B cell (primary cell): ENCODE results near the gene CD79B. TPM values are rescaled to one million over a fixed set of nuclear protein-coding genes. Genes with fewer than 3 reads are reported as not detected.

ENCODE experiments used
- ATAC-seq: fragments of 200-7000 bp; cut with Tn5 transposase; one replicate; pipeline ENCODE4 v1.10.0; 2021; ENCODE audit warnings: low read depth, mild to moderate bottlenecking, moderate number of reproducible peaks, moderate library complexity
- CTCF ChIA-PET: fragments of 350-600 bp; sonication (Branson Sonifier 250); formaldehyde crosslinking; loops from one replicate; lab custom pipeline; 2021; ENCODE audit warnings: antibody characterized with exemption, inconsistent platforms; lab: Charles Lee
- POLR2A ChIA-PET: fragments of 350-600 bp; sonication (Branson Sonifier 250); formaldehyde crosslinking; loops from one replicate; lab custom pipeline; 2021; ENCODE audit warnings: antibody characterized with exemption; lab: Charles Lee
- DNase-seq: peaks from one replicate; pipeline ENCODE4 v3.0.0; 2013
- H2AFZ ChIP-seq: 2 replicates; pipeline ENCODE4 v1.6.1; 2012; ENCODE audit warnings: mild to moderate bottlenecking, low read depth, low read length; ENCODE audit not compliant: insufficient read depth, poor library complexity, severe bottlenecking
- H3K27ac ChIP-seq, 2 donors: 1 replicate in 1 of 2; 2 replicates in 1 of 2; pipeline ENCODE4 v1.5.1; 2012 to 2013; ENCODE audit warnings: low read length in 2 of 2, mild to moderate bottlenecking in 2 of 2, moderate library complexity in 1 of 2
- H3K27me3 ChIP-seq, 4 experiments: fragments of 200-600 bp in 1 of 4; sonication (generic) in 1 of 4; replicated peaks in 1 of 4; 1 replicate in 2 of 4; 2 replicates in 2 of 4; pipeline versions ENCODE4 v1.6.1 to v1.7.0; 2013 to 2016; ENCODE audit warnings: low read length in 3 of 4, mild to moderate bottlenecking in 2 of 4, mixed read lengths in 1 of 4, moderate library complexity in 1 of 4; ENCODE audit not compliant: insufficient read depth in 4 of 4, control insufficient read depth in 3 of 4; ENCODE audit errors: control extremely low read depth in 1 of 4
- H3K36me3 ChIP-seq, 2 experiments: replicated peaks in 1 of 2; 1 replicate in 1 of 2; 2 replicates in 1 of 2; pipeline versions ENCODE4 v1.6.1 to v1.7.1; 2013; ENCODE audit warnings: low read length in 1 of 2; ENCODE audit not compliant: insufficient read depth in 2 of 2, control insufficient read depth in 1 of 2; ENCODE audit errors: control extremely low read depth in 1 of 2, extremely low read depth in 1 of 2
- H3K4me1 ChIP-seq, 2 donors: fragments of 200-600 bp in 1 of 2; sonication (generic) in 1 of 2; 1 replicate in 1 of 2; 2 replicates in 1 of 2; pipeline versions ENCODE4 v1.5.1 to v1.6.1; 2013 to 2017; ENCODE audit warnings: low read length in 2 of 2; ENCODE audit not compliant: control insufficient read depth in 2 of 2, insufficient read depth in 2 of 2
- H3K4me2 ChIP-seq: replicated peaks from 2 replicates; pipeline ENCODE3; 2012; ENCODE audit warnings: mild to moderate bottlenecking, low read depth, low read length; ENCODE audit not compliant: poor library complexity, severe bottlenecking
- H3K4me3 ChIP-seq, 5 experiments: fragments of 200-600 bp in 1 of 5; sonication (generic) in 1 of 5; 1 replicate in 3 of 5; 2 replicates in 2 of 5; pipeline versions ENCODE4 v1.5.1 to v1.7.0; 2011 to 2016; ENCODE audit warnings: low read length in 4 of 5, mild to moderate bottlenecking in 4 of 5, low read depth in 2 of 5, control low read depth in 1 of 5, moderate library complexity in 1 of 5; ENCODE audit not compliant: insufficient read depth in 1 of 5; ENCODE audit errors: control extremely low read depth in 1 of 5, extremely low read depth in 1 of 5
- H3K79me2 ChIP-seq: fragments of 200-600 bp; sonication (generic); one replicate; pipeline ENCODE4 v1.6.0; 2016; ENCODE audit warnings: low read length; ENCODE audit not compliant: control insufficient read depth, insufficient read depth
- H3K9ac ChIP-seq: fragments of 200-600 bp; sonication (generic); 2 replicates; pipeline ENCODE4 v1.6.1; 2017; ENCODE audit warnings: mild to moderate bottlenecking, low read length, moderate library complexity
- H3K9me3 ChIP-seq, 3 donors: one replicate each; pipeline versions ENCODE4 v1.6.1 to v1.7.1; 2013; ENCODE audit warnings: low read length in 2 of 3; ENCODE audit not compliant: control insufficient read depth in 2 of 3, insufficient read depth in 1 of 3; ENCODE audit errors: control extremely low read depth in 1 of 3
- H4K20me1 ChIP-seq: 2 replicates; pipeline ENCODE4 v1.6.0; 2012; ENCODE audit warnings: mild to moderate bottlenecking, low read length; ENCODE audit not compliant: insufficient read depth, control insufficient read depth, poor library complexity, severe bottlenecking
- H3K27ac Mint-ChIP-seq: one replicate; pipeline ENCODE4 v1.8.0; 2021; ENCODE audit warnings: mixed read lengths
- H3K27me3 Mint-ChIP-seq: one replicate; pipeline ENCODE4 v1.8.0; 2021; ENCODE audit warnings: mixed read lengths
- H3K4me1 Mint-ChIP-seq: one replicate; pipeline ENCODE4 v1.8.0; 2021; ENCODE audit warnings: mixed read lengths
- H3K4me3 Mint-ChIP-seq: one replicate; pipeline ENCODE4 v1.8.0; 2021; ENCODE audit warnings: mixed read lengths
- H3K9me3 Mint-ChIP-seq: one replicate; pipeline ENCODE4 v1.8.0; 2022; ENCODE audit warnings: mixed read lengths; ENCODE audit not compliant: insufficient read depth
- CTCF ChIP-seq: fragments of 200-600 bp; IDR thresholded peaks from one replicate; pipeline ENCODE4 v1.8.0; 2022; ENCODE audit warnings: antibody characterized with exemption, mild to moderate bottlenecking
- EZH2 ChIP-seq: IDR thresholded peaks from 2 replicates; pipeline ENCODE4 v1.6.1; 2012; ENCODE audit warnings: borderline replicate concordance, low read depth, mild to moderate bottlenecking, moderate library complexity, low read length; ENCODE audit not compliant: insufficient read depth, poor library complexity, severe bottlenecking
- WGBS: methylation state at CpG from one replicate; pipeline ENCODE4 v1.1.5; 2013; ENCODE audit warnings: missing lambda C conversion rate; ENCODE audit not compliant: insufficient coverage; 5-methylcytosine and 5-hydroxymethylcytosine counted together
- intact Hi-C: fragments of 100-400 bp; cut with micrococcal nuclease; formaldehyde crosslinking; loops from one replicate; pipeline ENCODE4 v1.10.0; 2022
- polyA plus RNA-seq: library from polyadenylated mRNA; depleted of rRNA; stranded (reverse); fragments of >200 nt; gene quantifications from 2 replicates; pipeline ENCODE4 v1.2.3, GENCODE V29; 2012
- small RNA-seq: library from RNA; depleted of rRNA; stranded (forward); fragments of <200 nt; gene quantifications from one replicate; pipeline ENCODE3, GENCODE V24; 2012; ENCODE audit warnings: low replicate concordance, low read depth; ENCODE audit not compliant: insufficient read length
- total RNA-seq, 2 donors: library from RNA; stranded (reverse); fragments of 120-200 nt in 1 of 2; gene quantifications; 1 replicate in 1 of 2; 2 replicates in 1 of 2; pipeline versions ENCODE4 v1.2.3 to v1.2.4, GENCODE V29; 2013 to 2022

Gene CD79B
- total and polyA plus RNA-seq, 2 donors (not counting 1 experiment from before 2014, with no cell fraction given): 891 to 1,100 TPM

- Histone ChIP-seq H3K79me2 (no peaks in the 10 kb centered on the region), H3K9ac (no peak overlapping the region), H2AFZ (no peak overlapping the region), H3K4me3 (no peak overlapping the region), H4K20me1 (no peaks in the 10 kb centered on the region), H3K36me3 (no peaks in the 10 kb centered on the region), H3K27ac (no peak overlapping the region), H3K4me2 (no peak overlapping the region), H3K4me1 (no peaks in the 10 kb centered on the region), H3K27me3 (peaks cover 0 to 3% (median 0%) of the 10 kb centered on the region in 4 experiments), H3K9me3 (no peaks in the 10 kb centered on the region)
- ChIA-PET POLR2A (no interaction called here), CTCF (interaction anchor here (0.7 to 1.1 kb wide), 2 partner anchors 38 to 828 kb away, joined by 5 to 6 read pairs; partner anchors contain the start of gene GH1)
- peaks cover 10% of the 10 kb centered on the region for H3K4me1 Mint-ChIP-seq
- H3K9me3 Mint-ChIP-seq: no peaks in the 10 kb centered on the region
- H3K4me3 Mint-ChIP-seq: no peak overlapping the region
- H3K27me3 Mint-ChIP-seq: peaks cover 3% of the 10 kb centered on the region
- ATAC-seq: no peak
- H3K27ac Mint-ChIP-seq: no peak overlapping the region
- DNase-seq: no peak
- WGBS: 88% methylated on average over 10 of the region's 12 CpGs
- TF ChIP-seq CTCF: no peak
- TF ChIP-seq EZH2: no peak
- intact Hi-C loops: no loop called here
Observed at GRCh38 chr17:63880706-63881105, 51.4 kb downstream of the CD79B start.

Small RNA genes lying within 50 kb of the gene (small RNA-seq; reads per million reads assigned to genes)
- gene AC040958.1 (not detected), gene AC127029.1 (not detected), gene GH1 (not detected)

Other genes with a start within 250 kb of the CD79B start
- gene LIMD2, start 232.2 kb downstream of the CD79B start, total RNA-seq: 575 and 587 TPM in 2 replicates
- gene LIMD2, start 232.2 kb downstream of the CD79B start, polyA plus RNA-seq: 1,105 and 1,396 TPM in 2 replicates
- 87.4 and 93.2 TPM in 2 replicates for gene STRADA, start 190.5 kb downstream of the CD79B start, total RNA-seq
- gene STRADA, start 190.5 kb downstream of the CD79B start, polyA plus RNA-seq: 45.2 and 48.1 TPM in 2 replicates
- gene CCDC47, start 158.7 kb downstream of the CD79B start, total RNA-seq: 36.2 and 39.7 TPM in 2 replicates
- 7.4 and 12.9 TPM in 2 replicates for gene CCDC47, start 158.7 kb downstream of the CD79B start, polyA plus RNA-seq
- 170 and 181 TPM in 2 replicates for gene DDX42, start 158.2 kb downstream of the CD79B start, total RNA-seq
- gene DDX42, start 158.2 kb downstream of the CD79B start, polyA plus RNA-seq: 61.6 and 118 TPM in 2 replicates
- gene PSMC5, start 104.9 kb downstream of the CD79B start, total RNA-seq: 84.7 and 87.1 TPM in 2 replicates
- gene PSMC5, start 104.9 kb downstream of the CD79B start, polyA plus RNA-seq: 104 and 113 TPM in 2 replicates
- gene FTSJ3, start 104.7 kb downstream of the CD79B start, total RNA-seq: 75.9 and 78.2 TPM in 2 replicates
- gene FTSJ3, start 104.7 kb downstream of the CD79B start, polyA plus RNA-seq: 26.5 and 35.1 TPM in 2 replicates
- 124 and 125 TPM in 2 replicates for gene SMARCD2, start 89.6 kb downstream of the CD79B start, total RNA-seq
- 56.9 and 60.6 TPM in 2 replicates for gene SMARCD2, start 89.6 kb downstream of the CD79B start, polyA plus RNA-seq
- not detected in 2 replicates for gene CSH2, start 58.7 kb downstream of the CD79B start, total RNA-seq
- gene CSH2, start 58.7 kb downstream of the CD79B start, polyA plus RNA-seq: not detected in 2 replicates
- gene GH2, start 50.4 kb downstream of the CD79B start, total RNA-seq: not detected in 2 replicates
- gene GH2, start 50.4 kb downstream of the CD79B start, polyA plus RNA-seq: not detected in 2 replicates
- gene CSH1, start 35.8 kb downstream of the CD79B start, total RNA-seq: not detected in 2 replicates
- not detected in 2 replicates for gene CSH1, start 35.8 kb downstream of the CD79B start, polyA plus RNA-seq
- not detected in 2 replicates for gene CSHL1, start 21.1 kb downstream of the CD79B start, total RNA-seq
- gene CSHL1, start 21.1 kb downstream of the CD79B start, polyA plus RNA-seq: not detected in 2 replicates
- 1.7 and 2.7 TPM in 2 replicates for gene GH1, start 13.5 kb downstream of the CD79B start, total RNA-seq
- gene GH1, start 13.5 kb downstream of the CD79B start, polyA plus RNA-seq: 2.3 and 3.5 TPM in 2 replicates
- 1.1 TPM in 2 replicates for gene SCN4A, start 40.6 kb upstream of the CD79B start, total RNA-seq
- gene SCN4A, start 40.6 kb upstream of the CD79B start, polyA plus RNA-seq: 1.4 and 2.2 TPM in 2 replicates
- not detected in 2 replicates for gene PRR29, start 66.0 kb upstream of the CD79B start, total RNA-seq
- gene PRR29, start 66.0 kb upstream of the CD79B start, polyA plus RNA-seq: 0.03 and 0.07 TPM in 2 replicates
- 48.7 and 55.7 TPM in 2 replicates for gene ICAM2, start 88.3 kb upstream of the CD79B start, total RNA-seq
- 109 and 149 TPM in 2 replicates for gene ICAM2, start 88.3 kb upstream of the CD79B start, polyA plus RNA-seq
- 19.4 and 24.7 TPM in 2 replicates for gene ERN1, start 197.8 kb upstream of the CD79B start, total RNA-seq
- gene ERN1, start 197.8 kb upstream of the CD79B start, polyA plus RNA-seq: 7.0 and 8.8 TPM in 2 replicates